GM19397 (cell line): Measurements from ENCODE around the gene CLBA1.
"Not testable (repeated sequence)": the region's sequence is repeated elsewhere in the genome, so short reads cannot be mapped to it uniquely, and the experiment has no call there.

ENCODE experiments used
- ATAC-seq: cut with Tn5 transposase; IDR thresholded peaks from one replicate; pipeline ENCODE4 v1.9.1; 2021; ENCODE audit warnings: mild to moderate bottlenecking, moderate library complexity; ENCODE audit not compliant: unreplicated experiment

CLBA1 gene

DNA sequence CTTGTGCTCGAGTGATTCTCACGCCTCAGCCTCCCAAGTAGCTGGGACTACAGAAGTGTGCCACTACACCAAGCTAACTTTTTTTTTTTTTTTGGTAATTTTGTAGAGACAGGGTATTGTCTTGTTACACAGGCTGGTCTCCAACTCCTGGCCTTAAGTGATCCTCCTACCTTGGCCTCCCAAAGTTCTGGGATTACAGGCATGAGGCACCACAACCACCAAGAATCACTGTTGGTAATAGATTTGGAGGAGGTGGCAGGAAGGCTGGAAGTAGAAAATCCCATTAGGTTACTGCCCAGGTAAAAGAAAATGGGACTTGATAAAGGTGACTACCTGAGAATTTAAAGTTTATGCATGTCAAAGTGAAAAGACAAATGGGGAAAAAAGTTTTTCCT, 36.7 kb downstream of the CLBA1 start:
- ATAC-seq, result no peak

DNA sequence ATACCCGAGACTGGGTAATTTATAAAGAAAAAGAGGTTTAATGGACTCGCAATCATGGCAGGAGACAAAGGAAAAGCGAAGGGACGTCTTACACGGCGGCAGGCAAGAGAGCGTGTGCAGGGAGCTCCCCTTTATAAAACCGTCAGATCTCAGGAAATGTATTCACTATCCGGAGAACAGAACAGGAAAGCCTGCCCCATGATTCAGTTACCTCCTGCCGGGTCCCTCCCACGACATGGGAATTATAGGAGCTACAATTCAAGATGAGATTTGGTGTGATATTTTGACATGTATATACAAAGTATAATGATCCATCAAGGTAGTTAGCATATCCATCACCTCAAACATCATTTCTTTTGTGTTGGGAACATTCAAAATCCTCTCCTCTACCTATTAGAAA, 37.6 kb downstream of the CLBA1 start:
- no peak for ATAC-seq

DNA sequence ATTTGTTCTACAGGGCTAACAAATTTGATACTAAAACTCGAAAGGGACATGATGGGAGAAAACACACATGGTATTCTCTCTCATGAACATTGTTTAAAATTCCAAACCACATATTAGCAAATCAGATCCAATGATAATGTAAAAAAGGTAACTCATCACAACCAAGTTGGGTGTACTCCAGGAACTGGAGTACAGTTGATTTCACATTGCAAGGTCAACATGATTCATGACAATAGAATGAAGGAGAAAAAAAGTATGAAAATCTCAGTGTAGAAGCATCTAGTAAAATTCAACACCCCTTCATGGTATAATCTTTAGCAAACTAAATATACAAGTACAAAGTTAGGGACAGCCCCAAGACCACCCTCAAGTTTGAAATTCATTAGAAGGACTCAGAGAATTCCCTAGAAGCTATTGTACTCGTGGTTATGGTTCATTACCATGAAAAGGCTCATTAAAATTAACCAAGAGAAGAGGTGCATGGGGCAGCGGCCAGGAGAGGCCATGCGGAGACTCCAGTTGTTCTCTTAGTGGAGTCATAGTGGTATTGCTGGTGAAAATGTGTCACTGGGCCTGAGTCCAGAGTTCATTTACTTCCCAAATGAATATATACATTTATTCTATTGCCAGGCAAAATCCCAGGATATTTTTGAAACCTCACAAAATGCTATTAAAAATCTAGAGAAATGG, 38.3 kb downstream of the CLBA1 start:
- no peak for ATAC-seq

DNA sequence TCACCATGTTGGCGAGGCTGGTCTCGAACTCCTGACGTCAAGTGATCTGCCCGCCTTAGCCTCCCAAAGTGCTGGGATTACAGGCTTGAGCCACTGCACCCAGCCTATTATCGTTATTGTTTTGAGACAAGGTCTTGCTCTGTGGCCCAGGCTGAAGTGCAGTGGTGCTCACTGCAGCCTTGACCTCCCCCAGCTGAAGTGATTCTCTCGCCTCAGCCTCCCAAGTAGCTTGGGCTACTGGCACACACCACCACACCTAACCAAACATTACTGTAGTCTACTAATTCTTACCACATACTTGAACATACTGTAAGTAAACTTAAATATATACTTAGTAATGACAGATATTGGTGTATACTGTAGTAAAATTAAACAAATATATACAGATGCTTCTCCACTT, 39.8 kb downstream of the CLBA1 start:
- ATAC-seq, result no peak

DNA sequence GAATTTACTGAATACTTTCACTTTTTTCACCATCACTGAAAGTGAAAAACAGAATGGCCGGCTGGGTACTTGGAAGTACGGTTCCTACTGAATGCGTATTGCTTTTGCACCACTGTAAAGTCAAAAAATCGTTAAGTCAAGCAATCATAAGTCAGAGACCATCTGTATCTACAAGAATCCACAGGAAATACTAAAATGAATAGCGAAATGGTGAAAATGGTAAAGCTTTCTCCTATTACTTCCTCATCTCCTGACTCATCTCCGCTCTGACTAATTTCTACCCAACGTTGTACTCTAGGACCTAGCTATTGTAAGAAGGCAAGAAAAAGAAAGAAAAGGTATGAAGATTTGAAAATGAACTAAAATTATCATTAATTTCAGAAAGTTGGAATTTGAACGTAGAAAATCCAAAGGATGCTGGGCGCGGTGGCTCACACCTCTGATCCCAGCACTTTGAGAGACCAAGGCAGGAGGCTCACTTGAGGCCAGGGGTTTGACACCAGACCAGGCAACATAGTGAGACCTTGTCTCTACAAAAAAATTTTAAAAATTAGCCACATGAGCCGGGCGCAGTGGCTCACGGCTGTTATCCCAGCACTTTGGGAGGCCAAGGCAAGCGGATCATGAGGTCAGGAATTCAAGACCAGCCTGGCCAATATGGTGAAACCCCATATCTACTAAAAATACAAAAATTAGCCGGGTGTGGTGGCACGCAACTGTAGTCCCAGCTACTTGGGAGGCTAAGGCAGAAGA, 40.6 kb downstream of the CLBA1 start:
- ATAC-seq, result no peak

DNA sequence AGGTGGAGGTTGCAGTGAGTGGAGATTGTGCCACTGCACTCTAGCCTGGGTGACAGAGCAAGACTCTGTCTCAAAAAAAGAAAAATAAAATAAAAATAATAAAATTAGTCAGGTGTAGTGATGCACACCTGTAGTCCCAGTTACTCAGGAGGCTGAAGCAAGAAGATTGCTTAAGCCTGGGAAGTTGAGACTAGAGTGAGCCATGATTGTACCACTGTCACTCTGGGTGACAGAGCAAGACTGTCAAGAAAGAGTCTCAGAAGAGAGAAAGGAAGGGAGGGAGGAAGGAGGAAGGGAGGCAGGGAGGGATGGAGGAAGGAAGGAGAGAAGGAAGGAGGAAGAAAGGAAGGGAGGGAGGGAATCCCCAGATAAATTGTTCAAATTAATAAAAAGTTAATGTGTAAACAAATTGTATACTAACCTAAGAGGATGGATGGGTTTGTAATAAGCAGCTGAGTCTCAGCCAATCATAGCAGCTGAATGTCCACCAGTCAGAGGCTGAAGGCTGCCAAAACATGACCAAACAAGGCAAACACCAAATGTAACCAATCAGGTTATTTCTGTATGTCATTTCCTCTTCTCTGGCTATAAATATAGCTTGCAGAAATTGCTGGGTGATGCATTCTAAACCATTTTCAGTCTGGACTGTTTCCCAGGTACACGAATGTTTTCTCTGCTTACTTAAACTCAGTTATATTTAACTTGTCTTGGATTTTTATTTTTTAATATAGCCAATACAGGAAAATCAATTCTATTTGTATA, 41.4 kb downstream of the CLBA1 start:
- ATAC-seq, result no peak

DNA sequence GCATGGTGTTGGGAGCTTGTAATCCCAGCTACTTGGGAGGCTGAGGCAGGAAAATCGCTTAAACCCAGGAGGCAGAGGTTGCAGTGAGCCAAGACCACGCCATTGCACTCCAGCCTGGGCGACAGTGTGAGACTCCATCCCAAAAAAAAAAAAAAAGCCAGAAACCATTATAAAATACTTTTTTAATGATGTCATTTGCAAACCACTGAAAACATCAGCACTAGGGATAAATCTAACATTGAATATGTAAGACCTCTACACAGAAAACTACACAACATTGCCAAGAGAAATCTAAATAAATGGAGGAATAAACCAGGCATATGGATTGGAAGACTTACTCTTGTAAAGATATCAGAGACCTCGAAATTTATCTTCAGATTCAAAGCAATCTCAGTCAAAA, 42.1 kb downstream of the CLBA1 start:
- ATAC-seq, result not testable (repeated sequence)

DNA sequence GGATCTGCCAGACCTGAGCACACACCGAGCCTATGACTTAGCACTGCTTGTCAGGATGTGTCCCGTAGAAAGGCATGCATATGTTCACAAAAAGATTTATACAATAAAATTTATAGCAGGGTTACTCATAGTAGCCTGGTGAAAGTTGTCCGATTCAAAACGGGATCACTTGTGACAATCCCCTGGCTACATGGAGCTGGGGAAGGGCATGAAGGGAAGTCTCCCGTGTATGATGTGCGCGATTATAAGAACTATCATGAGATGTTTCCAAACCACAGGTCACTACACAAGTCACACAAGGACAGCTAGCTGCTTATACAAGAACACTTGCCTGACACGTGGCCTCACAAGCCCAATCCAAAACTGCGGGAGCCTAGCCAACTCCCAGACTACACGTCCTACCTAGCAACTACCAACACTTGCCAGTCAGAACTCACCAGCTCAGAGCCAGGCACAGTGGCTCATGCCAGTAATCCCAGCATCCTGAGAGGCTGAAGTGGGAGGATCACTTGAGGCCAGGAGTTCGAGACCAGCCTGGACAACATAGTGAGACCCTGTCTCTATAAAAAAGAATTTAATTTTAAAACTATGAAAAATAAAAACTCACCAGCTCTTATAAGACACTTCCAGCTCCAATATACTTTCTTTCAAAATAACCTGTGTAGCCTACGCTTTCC, 42.8 kb downstream of the CLBA1 start:
- ATAC-seq, result no peak

DNA sequence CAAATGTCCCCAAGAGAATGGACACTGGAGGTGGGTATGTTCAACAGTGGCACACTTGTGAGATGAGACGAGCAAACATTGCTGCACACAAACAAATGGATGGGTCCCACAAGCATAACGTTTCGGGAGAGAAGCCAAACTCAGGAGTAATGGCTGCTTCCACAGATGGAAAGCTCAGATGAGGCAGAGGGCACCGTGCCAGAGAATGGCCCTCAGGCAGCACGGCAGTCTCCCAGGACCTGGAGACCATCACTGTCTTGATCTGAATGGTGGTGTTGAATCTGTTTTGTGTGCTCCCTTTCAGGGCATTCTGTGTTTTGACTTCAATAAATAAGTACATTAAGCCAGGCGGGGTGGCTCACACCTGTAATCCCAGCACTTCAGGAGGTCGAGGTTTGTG, 43.8 kb downstream of the CLBA1 start:
- ATAC-seq, result no peak

DNA sequence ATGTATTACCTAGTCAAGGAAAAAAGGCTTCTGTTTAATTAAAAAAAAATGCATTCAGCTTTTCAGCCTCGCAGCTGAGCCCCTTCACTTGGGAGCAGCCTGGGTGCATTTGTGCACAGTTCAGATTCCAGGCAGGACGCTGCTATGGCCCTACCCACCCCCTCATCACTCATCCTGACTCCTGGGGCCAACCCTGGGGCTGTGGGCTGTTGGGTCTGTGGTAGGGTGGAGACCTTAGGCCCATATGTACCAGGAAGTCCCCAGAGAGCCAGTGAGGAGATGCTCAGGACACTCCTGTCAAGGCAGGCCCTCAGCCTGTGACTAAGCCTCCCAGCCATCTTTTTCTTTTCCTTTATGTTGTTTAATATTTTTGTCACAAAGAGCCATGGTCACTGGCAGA, 44.6 kb downstream of the CLBA1 start:
- ATAC-seq, result no peak

DNA sequence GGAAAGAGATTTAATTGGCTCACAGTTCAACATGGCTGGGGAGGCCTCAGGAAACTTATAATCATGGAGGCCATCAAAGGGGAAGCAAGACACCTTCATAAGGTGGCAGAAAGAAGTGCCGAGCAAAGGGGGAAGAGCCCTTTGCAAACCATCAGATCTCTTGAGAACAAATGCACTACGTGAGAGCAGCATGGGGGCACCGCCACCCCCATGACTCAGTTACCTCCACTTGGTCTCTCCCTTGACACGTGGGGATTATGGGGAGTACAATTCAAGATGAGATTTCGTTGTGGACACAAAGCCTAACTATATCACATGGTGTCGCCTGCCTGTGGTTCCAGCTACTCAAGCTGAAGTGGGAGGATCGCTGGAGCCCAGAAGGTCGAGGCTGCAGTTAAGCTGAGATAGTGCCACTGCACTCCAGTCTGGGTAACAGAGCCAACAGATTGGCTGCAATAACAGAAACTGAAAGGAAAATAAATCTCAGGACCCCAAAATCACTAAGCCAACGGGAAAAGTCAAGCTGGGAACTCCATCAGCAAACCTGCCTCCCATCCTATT, 45.3 kb downstream of the CLBA1 start:
- ATAC-seq, result no peak

DNA sequence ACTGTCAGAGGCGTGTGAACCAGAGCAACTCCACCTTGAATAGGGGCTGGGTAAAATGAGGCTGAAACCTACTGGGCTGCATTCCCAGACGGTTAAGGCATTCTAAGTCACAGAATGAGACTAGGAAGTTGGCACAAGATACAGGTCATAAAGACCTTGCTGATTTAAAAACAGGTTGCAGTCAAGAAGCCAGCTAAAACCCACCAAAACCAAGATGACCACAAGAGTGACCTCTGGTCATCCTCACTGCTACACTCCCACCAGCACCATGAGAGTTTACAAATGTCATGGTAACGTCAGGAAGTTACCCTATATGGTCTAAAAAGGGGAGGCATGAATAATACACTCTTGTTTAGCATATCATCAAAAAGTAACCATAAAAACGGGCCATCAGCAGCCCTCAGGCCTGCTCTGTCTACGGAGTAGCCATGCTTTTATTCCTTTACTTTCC, 46.9 kb downstream of the CLBA1 start:
- ATAC-seq, result not testable (repeated sequence)

DNA sequence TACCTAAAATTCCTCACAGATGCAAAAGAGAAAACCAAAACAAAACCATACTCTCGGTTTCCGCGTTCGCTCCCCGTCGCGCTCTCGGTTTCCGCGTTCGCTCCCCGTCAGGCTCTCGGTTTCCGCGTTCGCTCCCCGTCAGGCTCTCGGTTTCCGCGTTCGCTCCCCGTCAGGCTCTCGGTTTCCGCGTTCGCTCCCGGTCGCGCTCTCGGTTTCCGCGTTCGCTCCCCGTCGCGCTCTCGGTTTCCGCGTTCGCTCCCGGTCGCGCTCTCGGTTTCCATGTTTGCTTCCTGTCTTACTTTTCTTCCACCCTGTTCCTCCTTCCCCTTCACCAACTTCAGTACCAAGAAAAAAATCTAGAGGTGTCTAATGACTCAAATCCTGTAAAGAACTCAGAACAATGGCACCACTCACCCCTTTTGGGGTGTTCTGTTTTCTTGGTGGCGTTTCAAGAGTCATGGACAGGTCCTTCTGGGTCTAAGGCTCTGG, 47.9 kb downstream of the CLBA1 start:
- ATAC-seq, result not testable (repeated sequence)

DNA sequence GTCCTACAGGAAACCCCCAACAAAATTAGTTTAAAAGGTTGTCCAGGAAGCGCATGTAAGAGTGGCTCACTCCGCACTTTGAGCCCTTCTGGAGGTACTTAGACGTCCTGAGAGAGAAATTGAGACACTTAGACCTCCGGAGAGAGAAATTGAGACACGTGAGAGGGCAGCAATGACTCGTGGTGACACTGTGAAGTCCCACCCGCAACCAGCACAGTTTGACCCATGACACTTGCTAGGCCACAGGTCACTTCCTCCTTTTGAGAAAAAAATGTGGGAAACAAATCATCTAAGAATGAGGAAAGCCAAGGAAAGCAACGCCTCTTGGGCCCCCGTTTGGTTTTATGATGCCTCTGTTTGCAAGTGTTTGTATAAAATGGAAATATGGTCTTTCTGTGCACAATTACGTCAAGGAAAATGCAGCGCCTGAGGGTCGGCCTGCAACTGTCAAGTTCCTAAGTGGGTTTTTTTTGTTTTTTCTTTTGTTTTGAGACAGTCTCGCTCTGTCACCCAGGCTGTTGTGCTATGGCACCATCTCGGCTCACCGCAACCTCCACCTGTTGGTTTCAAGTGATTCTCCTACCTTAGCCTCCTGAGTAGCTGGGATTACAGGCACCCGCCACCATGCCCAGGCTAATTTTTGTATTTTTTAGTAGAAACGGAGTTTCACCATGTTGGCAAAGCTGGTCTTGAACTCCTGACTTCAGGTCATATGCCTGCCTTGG, 48.9 kb downstream of the CLBA1 start:
- no peak for ATAC-seq

DNA sequence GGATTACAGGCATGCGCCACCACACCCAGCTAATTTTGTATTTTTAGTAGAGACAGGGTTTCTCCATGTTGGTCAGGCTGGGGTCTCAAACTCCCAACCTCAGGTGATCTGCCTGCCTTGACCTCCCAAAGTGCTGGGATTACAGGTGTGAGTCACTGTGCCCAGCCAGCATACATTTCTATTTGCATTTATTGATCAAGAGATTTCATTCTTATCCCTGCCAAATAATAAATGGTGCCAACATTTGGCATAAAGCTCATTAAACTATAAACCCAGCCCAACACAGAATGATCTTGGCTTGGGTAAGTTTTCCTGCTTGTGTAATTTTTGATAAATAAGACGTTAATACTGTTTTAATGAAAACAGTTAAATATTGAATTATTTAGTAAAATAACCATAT, 50.0 kb downstream of the CLBA1 start:
- not testable (repeated sequence) for ATAC-seq

DNA sequence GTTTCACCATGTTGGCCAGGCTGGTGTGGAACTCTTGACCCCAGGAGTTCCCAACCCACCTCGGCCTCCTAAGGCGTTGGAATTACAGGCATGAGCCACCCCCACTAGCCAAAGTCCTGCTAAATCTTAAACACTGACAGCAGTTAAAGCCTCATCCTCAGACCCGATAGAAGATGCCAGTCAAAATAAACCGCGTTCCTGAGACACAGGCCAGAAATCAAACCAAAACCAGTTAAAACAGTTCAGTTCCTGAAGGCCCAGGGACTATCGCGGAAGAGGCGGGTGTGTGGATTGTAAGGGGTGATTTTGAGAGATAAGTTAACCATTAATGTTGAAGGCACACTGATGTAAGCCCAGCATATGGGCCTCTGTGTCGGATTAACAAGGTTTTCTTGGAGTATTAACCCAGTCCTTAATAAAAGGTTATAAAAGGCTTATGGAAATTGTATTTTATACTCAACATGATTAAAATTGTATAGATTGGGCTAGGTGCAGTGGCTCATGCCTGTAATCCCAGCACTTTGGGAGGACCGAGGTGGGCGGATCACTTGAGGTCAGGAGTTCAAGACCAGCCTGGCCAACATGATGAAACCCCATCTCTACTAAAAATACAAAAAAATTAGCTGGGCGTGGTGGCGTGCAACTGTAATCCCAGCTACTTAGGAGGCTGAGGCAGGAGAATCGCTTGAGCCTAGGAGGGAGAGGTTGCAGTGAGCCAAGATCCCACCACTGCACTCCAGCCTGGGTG, 54.0 kb downstream of the CLBA1 start:
- no peak for ATAC-seq

DNA sequence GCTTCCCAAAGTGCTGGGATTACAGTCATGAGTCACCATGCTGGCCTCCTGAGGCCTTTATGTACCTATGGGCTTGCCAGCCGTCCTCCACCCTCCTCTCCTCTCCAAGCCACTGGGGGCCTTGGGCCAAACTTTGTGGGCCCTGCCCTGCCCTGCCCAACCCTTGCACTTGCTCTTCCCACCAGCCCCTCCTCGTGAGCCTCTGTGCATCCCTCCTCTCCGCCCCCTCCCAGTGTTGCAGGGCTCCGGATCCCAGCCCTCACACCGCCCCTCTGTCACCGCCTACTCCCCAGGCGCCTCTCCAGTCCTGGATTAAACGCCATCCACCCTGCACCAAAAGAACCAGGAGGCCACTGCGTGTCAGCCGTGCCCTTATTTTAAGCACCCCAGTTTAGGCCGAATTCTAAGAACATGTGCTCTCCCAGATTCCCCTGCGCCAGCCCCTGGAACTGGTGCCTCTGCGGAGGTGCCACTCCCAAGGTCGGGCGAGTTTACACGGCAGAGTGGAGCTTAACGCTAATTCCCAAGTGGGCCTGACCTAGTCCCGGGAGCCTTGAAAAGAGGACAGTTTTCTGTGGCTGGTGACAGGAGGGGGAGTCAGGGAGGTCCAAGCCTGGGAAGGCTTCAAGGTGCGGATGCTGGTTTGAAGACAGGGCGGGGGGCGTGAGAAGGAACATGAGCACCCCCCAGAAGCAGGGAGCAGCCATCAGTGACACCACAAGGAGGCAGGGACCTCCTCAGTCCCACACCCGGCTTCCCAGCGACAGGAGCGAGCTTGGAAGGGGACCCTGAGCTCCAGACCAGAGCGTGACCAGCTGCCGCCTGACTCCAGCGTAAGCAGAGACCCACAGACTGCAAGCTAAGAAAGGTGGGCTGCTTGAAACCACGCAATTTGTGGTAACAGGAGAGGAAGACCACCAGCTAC, 56.5 kb downstream of the CLBA1 start:
- no peak for ATAC-seq

DNA sequence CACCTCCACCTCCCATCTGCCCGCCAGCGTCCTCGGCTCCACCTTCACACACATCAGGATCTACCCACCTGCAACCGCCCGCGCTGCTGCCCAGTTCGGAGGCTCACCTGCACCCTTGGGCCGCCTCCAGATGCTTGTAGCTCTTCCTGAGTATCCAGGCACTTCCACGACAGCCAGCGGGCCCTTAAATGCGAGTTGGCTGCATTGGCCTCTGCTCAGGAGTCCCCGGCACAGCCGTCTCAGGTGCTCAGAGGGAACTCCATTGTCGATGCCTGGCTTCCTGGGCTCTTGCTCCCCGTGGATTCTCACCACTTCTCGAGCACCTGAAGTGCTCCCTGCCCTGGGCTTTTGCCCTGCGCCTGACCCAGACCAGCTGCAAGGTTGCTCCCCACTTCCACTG, 57.2 kb downstream of the CLBA1 start:
- ATAC-seq, result no peak
